SK-N-SH treated with all-trans-retinoic acid at 6 μM for 48 hours (cell line): ENCODE data around the gene CREB3L2.

Experiments
- ESRRG ChIP-seq: fragments of 250-450 bp; sonication (Bioruptor Pico); IDR thresholded peaks from 2 replicates; pipeline ENCODE4 v1.6.1; 2021; ENCODE audit warnings: mild to moderate bottlenecking
- GLIS3 ChIP-seq: fragments of 250-450 bp; sonication (Bioruptor Pico); IDR thresholded peaks from 2 replicates; pipeline ENCODE4 v1.5.0; 2020; ENCODE audit warnings: mild to moderate bottlenecking, moderate library complexity
- POU6F1 ChIP-seq: fragments of 250-450 bp; sonication (Bioruptor Pico); IDR thresholded peaks from 2 replicates; pipeline ENCODE4 v1.8.0; 2021; ENCODE audit warnings: low read depth, mild to moderate bottlenecking, moderate library complexity, borderline replicate concordance
- PPARA ChIP-seq: fragments of 250-450 bp; sonication (Bioruptor Pico); IDR thresholded peaks from 2 replicates; pipeline ENCODE4 v1.5.0; 2020; ENCODE audit warnings: mild to moderate bottlenecking, borderline replicate concordance
- RARB ChIP-seq: fragments of 250-450 bp; sonication (Bioruptor Pico); IDR thresholded peaks from 2 replicates; pipeline ENCODE4 v1.8.0; 2021; ENCODE audit warnings: mild to moderate bottlenecking, moderate library complexity
- SNAI2 ChIP-seq: fragments of 250-450 bp; sonication (Bioruptor Pico); IDR thresholded peaks from 2 replicates; pipeline ENCODE4 v1.5.0; 2020; ENCODE audit warnings: mild to moderate bottlenecking, moderate library complexity
- TCF4 ChIP-seq: fragments of 250-450 bp; sonication (Bioruptor Pico); IDR thresholded peaks from 2 replicates; pipeline ENCODE4 v1.8.0; 2021; ENCODE audit warnings: mild to moderate bottlenecking, moderate library complexity, borderline replicate concordance
- TOX ChIP-seq: fragments of 250-450 bp; sonication (Bioruptor Pico); IDR thresholded peaks from 2 replicates; pipeline ENCODE4 v1.8.0; 2021; ENCODE audit warnings: mild to moderate bottlenecking, moderate library complexity, borderline replicate concordance
- ZFP3 ChIP-seq: fragments of 250-450 bp; sonication (Bioruptor Pico); IDR thresholded peaks from 2 replicates; pipeline ENCODE4 v1.5.0; 2020; ENCODE audit warnings: mild to moderate bottlenecking, moderate library complexity
- ZFP30 ChIP-seq: fragments of 450-650 bp; formaldehyde crosslinking; IDR thresholded peaks from 2 replicates; pipeline ENCODE4 v1.5.0; 2022; ENCODE audit warnings: mild to moderate bottlenecking, moderate library complexity
- ZNF565 ChIP-seq: fragments of 450-650 bp; formaldehyde crosslinking; conservative IDR thresholded peaks from 2 replicates; pipeline ENCODE4 v1.5.0; 2020; ENCODE audit warnings: low read depth, mild to moderate bottlenecking, moderate library complexity
- ZNF8 ChIP-seq: fragments of 450-650 bp; formaldehyde crosslinking; IDR thresholded peaks from 2 replicates; pipeline ENCODE4 v1.5.0; 2020; ENCODE audit warnings: mild to moderate bottlenecking, moderate library complexity
- TF ChIP-seq, protein P1 (sequence below): fragments of 250-450 bp; sonication (Bioruptor Pico); IDR thresholded peaks from 2 replicates; pipeline ENCODE4 v1.5.1; 2020; ENCODE audit warnings: low read depth, mild to moderate bottlenecking, moderate library complexity
- TF ChIP-seq, protein P2 (sequence below): fragments of 250-450 bp; sonication (Bioruptor Pico); IDR thresholded peaks from 2 replicates; pipeline ENCODE4 v1.8.0; 2020; ENCODE audit warnings: mild to moderate bottlenecking, moderate library complexity, borderline replicate concordance

DNA sequence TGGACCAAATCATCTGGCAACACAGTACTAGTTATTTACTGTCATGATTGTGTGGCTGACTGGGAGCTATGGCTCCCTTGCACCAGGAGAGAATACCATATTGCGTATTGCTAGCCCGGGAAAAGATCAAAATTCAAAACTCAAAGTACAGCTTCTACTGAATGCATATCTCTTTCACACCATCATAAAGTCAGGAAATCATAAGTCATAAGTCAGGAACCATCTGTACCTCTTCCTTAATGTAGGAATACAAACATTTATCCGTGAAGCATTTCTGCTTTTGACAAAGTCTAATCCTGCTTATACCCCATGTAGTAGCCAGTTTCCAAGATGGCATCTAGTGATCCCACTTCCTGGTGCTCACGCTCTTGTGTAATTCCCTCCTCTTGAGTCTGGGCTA, 2.2 kb upstream of the CREB3L2 start:
- TF ChIP-seq PPARA (CRISPR knock-in tag) (no peak), ZNF565 (CRISPR knock-in tag) (no peak), TOX (CRISPR knock-in tag) (no peak), TCF4 (CRISPR knock-in tag) (no peak), ZFP3 (CRISPR knock-in tag) (no peak), ESRRG (CRISPR knock-in tag) (no peak), RARB (no peak), POU6F1 (CRISPR knock-in tag) (no peak), ZNF8 (CRISPR knock-in tag) (no peak), ZFP30 (no peak), SNAI2 (no peak), GLIS3 (CRISPR knock-in tag) (no peak)
- TF ChIP-seq, protein P1, sequence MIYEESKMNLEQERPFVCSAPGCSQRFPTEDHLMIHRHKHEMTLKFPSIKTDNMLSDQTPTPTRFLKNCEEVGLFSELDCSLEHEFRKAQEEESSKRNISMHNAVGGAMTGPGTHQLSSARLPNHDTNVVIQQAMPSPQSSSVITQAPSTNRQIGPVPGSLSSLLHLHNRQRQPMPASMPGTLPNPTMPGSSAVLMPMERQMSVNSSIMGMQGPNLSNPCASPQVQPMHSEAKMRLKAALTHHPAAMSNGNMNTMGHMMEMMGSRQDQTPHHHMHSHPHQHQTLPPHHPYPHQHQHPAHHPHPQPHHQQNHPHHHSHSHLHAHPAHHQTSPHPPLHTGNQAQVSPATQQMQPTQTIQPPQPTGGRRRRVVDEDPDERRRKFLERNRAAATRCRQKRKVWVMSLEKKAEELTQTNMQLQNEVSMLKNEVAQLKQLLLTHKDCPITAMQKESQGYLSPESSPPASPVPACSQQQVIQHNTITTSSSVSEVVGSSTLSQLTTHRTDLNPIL (CRISPR knock-in tag), result no peak
- TF ChIP-seq, protein P2, sequence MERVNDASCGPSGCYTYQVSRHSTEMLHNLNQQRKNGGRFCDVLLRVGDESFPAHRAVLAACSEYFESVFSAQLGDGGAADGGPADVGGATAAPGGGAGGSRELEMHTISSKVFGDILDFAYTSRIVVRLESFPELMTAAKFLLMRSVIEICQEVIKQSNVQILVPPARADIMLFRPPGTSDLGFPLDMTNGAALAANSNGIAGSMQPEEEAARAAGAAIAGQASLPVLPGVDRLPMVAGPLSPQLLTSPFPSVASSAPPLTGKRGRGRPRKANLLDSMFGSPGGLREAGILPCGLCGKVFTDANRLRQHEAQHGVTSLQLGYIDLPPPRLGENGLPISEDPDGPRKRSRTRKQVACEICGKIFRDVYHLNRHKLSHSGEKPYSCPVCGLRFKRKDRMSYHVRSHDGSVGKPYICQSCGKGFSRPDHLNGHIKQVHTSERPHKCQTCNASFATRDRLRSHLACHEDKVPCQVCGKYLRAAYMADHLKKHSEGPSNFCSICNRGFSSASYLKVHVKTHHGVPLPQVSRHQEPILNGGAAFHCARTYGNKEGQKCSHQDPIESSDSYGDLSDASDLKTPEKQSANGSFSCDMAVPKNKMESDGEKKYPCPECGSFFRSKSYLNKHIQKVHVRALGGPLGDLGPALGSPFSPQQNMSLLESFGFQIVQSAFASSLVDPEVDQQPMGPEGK (CRISPR knock-in tag), result no peak
